Breast epithelium (tissue), 4 donors: Measurements from ENCODE around the gene MGST3. TPM values are rescaled to one million over a fixed set of nuclear protein-coding genes. Genes with fewer than 3 reads are reported as not detected.

ENCODE experiments used
- DNase-seq, 2 donors: peaks; one replicate each; pipeline ENCODE4 v3.0.0-alpha.2; 2019; ENCODE audit warnings: low spot score in 2 of 2
- H3K27ac ChIP-seq, 2 donors: fragments of 200-600 bp; sonication (generic) in 1 of 2; one replicate each; pipeline ENCODE4 v1.5.1; 2016 to 2019; ENCODE audit warnings: mild to moderate bottlenecking in 1 of 2
- H3K27me3 ChIP-seq, 2 donors: fragments of 200-600 bp; sonication (generic) in 1 of 2; one replicate each; pipeline versions ENCODE4 v1.5.1 to v1.6.0; 2017 to 2019; ENCODE audit warnings: control low read depth in 1 of 2, mild to moderate bottlenecking in 1 of 2
- H3K36me3 ChIP-seq: fragments of 200-600 bp; one replicate; pipeline ENCODE4 v1.5.1; 2019
- H3K4me1 ChIP-seq, 2 donors: fragments of 200-600 bp; sonication (generic); one replicate each; pipeline ENCODE4 v1.5.1; 2016 to 2019; ENCODE audit warnings: control low read depth in 1 of 2
- H3K4me3 ChIP-seq, 3 donors: fragments of 200-600 bp; sonication (generic); 1 replicate in 2 of 3; 2 replicates in 1 of 3; pipeline ENCODE4 v1.5.1; 2016 to 2019; ENCODE audit warnings: mild to moderate bottlenecking in 3 of 3, moderate library complexity in 2 of 3
- H3K9me3 ChIP-seq, 2 donors: fragments of 200-600 bp; sonication (generic) in 1 of 2; one replicate each; pipeline ENCODE4 v1.5.1; 2016 to 2019; ENCODE audit warnings: control low read depth in 1 of 2
- CTCF ChIP-seq, 3 donors: fragments of 450-650 bp; IDR thresholded peaks; one replicate each; pipeline ENCODE4 v1.5.1; 2016 to 2017; ENCODE audit warnings: antibody characterized with exemption in 3 of 3, mild to moderate bottlenecking in 3 of 3, moderate library complexity in 3 of 3
- POLR2A ChIP-seq: fragments of 450-650 bp; IDR thresholded peaks from one replicate; pipeline ENCODE4 v1.6.1; 2016; ENCODE audit warnings: antibody characterized with exemption, mild to moderate bottlenecking, moderate library complexity
- POLR2AphosphoS5 ChIP-seq, 3 donors: sonication (generic); formaldehyde crosslinking; IDR thresholded peaks; one replicate each; pipeline ENCODE4 v1.6.1; 2017; ENCODE audit warnings: antibody characterized with exemption in 3 of 3
- intact Hi-C: fragments of 100-400 bp; cut with DNase I; formaldehyde crosslinking; loops from one replicate; pipeline ENCODE4 v1.15.1; 2023; ENCODE audit warnings: low total_unique reads
- total RNA-seq, 3 donors: library from RNA; depleted of rRNA; stranded (reverse); fragments of >200 nt; gene quantifications; one replicate each; pipeline ENCODE4 v1.1.0, GENCODE V29; 2016

MGST3 gene
- total RNA-seq, 3 donors from 2014 or later: 140 to 318 (median 251) TPM

GRCh38 chr1:165639821-165640623 lies 9.0 kb downstream of the MGST3 start:
- DNase-seq: no peak
- Histone ChIP-seq H3K27ac (no peak overlapping the region), H3K36me3 (no peaks in the 10 kb centered on the region), H3K4me1 (no peaks in the 10 kb centered on the region), H3K9me3 (no peaks in the 10 kb centered on the region), H3K4me3 (no peak overlapping the region), H3K27me3 (no peaks in the 10 kb centered on the region)
- intact Hi-C loops: loop anchor here (10.0 kb wide), 1 partner anchor 125 kb away; the partner anchor contains the start of gene TMCO1
- TF ChIP-seq POLR2AphosphoS5 (IDR thresholded peaks at IDR 0.05) (no peak), CTCF (IDR thresholded peaks at IDR 0.05) (no peak), POLR2A (no peak)

DNA sequence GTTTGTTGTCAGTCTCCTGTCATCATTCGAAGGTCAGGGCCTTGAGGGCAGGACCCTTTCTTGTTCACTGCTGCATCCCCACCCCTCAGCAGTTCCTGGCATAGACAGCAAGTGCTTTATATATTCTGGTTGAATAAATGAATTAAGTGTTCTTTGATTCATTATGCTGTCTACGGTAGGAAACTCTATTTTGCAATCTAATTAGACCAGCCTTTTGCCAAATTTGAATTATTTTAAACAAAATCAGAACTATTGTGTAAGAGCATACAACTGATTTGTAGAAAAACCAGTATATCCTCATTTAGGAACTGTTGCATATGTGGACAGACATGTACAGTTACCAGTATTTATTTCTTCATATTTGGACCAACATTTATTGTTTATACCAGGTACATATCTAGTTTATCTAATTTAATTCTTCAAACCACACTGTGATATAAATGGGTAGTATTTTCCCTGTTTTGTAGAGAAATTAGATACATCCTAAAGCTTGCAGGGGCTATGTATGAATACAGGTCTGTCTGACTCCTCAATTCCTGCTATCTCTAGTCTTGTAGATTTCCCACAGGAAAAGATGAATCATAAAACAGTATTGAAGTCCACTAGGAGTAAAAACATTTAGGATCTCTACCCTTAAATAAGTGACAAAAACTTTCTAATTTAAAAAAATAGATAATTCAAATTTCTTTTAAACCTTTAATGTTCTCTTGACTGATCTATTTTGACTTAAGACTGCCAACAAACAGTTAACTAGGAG lies 10.4 kb downstream of the MGST3 start:
- Histone ChIP-seq H3K36me3 (no peaks in the 10 kb centered on the region), H3K27me3 (no peaks in the 10 kb centered on the region), H3K4me1 (no peaks in the 10 kb centered on the region), H3K9me3 (no peaks in the 10 kb centered on the region), H3K27ac (no peak overlapping the region), H3K4me3 (no peak overlapping the region)
- intact Hi-C loops: no loop called here
- DNase-seq: no peak
- TF ChIP-seq POLR2AphosphoS5 (IDR thresholded peaks at IDR 0.05) (no peak), POLR2A (no peak), CTCF (IDR thresholded peaks at IDR 0.05) (no peak)

DNA sequence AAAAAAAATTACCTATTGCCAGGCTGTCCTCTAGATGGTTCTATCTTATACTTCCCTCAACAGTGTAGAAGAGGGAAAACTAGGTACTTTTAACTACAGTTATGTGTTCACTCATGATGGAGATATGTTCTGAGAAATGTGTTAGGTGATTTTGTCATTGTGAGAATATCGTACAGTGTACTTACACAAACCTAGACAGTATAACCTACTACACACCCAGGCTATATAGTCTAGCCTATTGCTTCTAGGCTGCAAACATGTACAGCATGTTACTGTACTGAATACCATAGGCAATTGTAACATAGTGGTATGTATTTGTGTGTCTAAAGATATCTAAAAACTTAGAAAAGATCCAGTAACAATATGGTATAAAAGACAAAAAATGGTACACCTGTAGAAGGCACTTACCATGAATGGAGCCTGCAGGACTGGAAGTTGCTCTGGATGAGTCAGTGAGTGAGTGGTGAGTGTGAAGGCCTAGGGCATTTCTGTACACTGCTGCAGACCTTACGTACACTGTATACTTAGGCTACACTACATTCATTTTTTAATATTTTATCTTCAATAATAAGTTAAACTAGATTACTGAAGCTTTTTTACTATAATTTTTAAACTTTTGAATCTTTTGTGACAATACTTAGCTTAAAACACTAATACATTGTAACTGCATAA lies 13.2 kb downstream of the MGST3 start:
- no peaks in the 10 kb centered on the region for H3K9me3 ChIP-seq
- no peaks in the 10 kb centered on the region for H3K4me1 ChIP-seq
- no peak for DNase-seq
- H3K4me3 ChIP-seq: no peak overlapping the region
- TF ChIP-seq POLR2A: no peak
- no peak for TF ChIP-seq POLR2AphosphoS5 (IDR thresholded peaks at IDR 0.05)
- TF ChIP-seq CTCF (IDR thresholded peaks at IDR 0.05): no peak
- no peaks in the 10 kb centered on the region for H3K27me3 ChIP-seq
- H3K27ac ChIP-seq: no peak overlapping the region
- no peaks in the 10 kb centered on the region for H3K36me3 ChIP-seq
- intact Hi-C loops: no loop called here

GRCh38 chr1:165645654-165646366 lies 14.8 kb downstream of the MGST3 start:
- Histone ChIP-seq H3K36me3 (no peaks in the 10 kb centered on the region), H3K27ac (no peak overlapping the region), H3K9me3 (no peaks in the 10 kb centered on the region), H3K4me3 (no peak overlapping the region), H3K4me1 (no peaks in the 10 kb centered on the region), H3K27me3 (no peaks in the 10 kb centered on the region)
- TF ChIP-seq POLR2AphosphoS5 (IDR thresholded peaks at IDR 0.05) (no peak), POLR2A (no peak), CTCF (IDR thresholded peaks at IDR 0.05) (no peak)
- no peak for DNase-seq
- intact Hi-C loops: no loop called here
